ENCODE results near the gene ANKRD34A.

ANKRD34A gene

DNA sequence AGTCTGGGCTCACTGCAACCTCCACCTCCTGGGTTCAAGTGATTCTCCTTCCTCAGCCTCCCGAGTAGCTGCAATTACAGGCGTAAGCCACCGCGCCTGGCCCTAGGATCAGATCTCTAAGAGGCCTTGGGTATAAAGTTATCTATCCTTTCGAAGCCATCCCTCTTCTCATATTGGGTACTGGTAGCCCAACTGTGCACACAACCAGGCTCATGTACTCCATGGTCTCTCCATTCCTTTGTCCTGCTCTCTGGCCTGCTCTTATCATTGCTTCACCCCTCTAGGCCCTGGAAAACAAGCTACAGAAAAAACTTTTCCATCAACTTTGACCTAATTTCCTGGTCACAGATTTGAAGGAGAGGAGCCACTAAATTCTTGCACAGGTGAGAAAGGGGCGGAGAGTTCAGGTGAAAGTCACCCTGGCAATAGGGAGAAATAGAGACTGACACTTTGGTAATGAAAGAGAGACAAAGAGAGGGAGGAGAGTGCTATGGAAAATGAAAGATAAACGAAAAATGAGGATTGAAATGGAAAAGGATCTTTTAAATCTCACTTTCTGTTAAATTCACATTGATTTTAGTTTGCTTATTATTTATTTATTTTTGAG is 26.0 kb upstream of the ANKRD34A start:
- DNase-seq (ENCODE audit: low spot score), result no peak

DNA sequence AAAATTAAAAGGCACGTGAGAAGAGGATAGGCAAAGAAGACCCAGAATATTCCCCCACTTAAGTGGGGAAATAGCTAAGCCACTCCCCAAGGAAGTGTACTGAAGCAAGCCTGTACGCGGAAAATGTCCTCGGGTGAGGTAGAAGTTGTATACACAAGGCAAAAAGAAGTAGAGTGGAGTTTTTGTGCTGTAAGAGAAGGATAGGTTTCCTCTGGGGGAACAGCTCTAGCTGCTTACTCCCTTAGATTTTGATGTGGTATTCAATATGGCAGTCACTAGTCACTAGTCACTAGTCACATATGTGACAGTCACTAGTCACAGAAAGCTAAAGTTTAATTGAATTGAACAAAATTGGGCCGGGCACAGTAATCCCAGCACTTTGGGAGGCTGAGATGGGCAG is 24.4 kb upstream of the ANKRD34A start:
- DNase-seq (ENCODE audit: low spot score), result no peak

DNA sequence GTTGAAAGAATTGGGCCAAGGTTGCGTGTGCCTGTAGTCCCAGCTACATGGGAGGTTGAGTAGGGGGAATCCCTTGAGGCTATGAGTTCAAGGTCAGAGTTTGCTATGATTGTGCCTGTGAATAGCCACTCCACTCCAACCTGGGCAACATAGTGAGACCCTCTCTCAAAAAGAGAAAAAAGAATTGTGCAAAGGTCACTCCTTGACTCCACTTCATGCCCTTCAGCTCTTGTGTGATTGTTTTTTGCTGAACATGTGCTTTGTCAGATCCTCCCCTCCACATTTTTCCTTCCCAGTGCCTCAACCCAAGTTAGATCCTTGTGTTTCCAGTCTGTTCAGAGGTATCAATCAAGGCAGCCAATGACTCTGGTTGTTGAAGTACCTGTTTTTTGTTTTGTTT is 23.6 kb upstream of the ANKRD34A start:
- no peak for DNase-seq (ENCODE audit: low spot score)

DNA sequence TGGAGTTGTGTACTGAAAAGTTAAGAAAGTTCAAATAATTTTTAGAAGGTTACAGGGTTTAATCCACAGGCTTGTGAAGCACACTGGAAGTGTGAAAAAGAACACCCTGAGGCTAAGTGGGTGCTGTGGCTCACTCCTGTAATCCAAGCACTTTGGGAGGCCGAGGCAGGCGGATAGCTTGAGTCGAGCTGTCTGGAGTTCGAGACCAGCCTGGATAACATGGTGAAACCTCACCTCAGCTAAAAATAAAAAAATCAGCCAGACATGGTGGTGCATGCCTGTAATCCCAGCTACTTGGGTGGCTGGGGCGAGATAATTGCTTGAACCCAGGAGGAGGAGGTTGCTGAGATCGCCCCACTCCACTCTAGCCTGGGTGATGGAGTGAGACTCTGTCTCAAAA is 22.2 kb upstream of the ANKRD34A start:
- no peak for DNase-seq (ENCODE audit: low spot score)

DNA sequence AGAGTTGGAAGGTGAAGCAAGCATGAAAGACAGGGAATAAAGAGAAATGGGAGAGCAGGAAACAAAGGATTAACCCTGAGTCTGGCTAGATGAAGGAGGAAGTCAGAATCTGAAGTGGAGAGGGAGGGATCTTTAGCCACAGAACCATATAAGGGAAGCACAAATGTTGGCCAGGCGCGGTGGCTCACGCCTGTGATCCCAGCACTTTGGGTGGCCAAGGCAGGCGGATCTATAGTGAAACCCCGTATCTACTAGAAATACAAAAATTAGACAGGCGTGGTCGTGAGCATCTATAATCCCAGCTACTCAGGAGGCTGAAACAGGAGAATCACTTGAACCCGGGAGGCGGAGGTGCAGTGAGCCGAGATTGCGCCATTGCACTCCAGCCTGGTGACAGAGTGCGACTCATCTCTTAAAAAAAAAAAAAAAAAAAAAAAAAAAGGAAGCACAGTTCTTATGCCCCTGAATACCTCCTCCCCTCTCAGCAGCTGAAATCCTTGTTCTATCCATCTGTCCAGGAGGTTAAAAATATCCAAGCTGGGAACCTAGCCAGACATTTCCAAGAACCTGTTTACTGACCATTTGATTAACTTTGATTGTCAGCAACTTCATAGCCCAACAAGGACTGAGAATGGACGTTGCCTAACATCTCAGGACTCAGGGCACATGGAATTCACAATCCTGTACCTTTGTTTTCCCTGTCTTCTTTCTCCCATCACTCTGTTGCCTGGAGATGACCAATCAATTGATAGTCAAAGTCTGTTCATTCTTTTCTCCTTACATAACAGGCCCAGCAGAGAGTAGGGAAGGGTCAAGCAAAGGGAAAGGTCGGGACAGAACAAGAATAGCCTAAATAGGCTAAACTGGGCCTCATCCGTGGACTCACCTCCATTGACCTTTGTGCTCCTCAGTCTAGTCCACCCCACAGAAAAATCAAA is 21.4 kb upstream of the ANKRD34A start:
- no peak for DNase-seq (ENCODE audit: low spot score)

DNA sequence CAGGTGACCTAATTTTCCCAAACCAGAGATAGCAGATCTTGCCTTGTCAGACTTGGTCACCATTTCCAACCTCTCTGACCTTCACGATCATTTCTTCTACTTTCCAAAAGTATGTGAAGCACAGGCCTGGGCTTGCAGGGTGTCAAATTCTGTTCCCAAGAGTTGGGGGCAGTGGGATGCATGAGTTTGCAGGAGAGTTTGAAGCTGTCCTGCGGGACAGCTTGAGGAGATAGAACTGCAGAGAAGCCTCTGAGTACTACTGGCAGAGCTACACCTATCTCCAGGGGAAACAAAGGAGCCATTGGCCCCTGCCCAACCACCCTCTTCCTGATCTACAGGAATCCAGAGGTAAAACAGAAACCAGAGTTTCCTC is 20.7 kb upstream of the ANKRD34A start:
- DNase-seq (ENCODE audit: low spot score), result no peak

DNA sequence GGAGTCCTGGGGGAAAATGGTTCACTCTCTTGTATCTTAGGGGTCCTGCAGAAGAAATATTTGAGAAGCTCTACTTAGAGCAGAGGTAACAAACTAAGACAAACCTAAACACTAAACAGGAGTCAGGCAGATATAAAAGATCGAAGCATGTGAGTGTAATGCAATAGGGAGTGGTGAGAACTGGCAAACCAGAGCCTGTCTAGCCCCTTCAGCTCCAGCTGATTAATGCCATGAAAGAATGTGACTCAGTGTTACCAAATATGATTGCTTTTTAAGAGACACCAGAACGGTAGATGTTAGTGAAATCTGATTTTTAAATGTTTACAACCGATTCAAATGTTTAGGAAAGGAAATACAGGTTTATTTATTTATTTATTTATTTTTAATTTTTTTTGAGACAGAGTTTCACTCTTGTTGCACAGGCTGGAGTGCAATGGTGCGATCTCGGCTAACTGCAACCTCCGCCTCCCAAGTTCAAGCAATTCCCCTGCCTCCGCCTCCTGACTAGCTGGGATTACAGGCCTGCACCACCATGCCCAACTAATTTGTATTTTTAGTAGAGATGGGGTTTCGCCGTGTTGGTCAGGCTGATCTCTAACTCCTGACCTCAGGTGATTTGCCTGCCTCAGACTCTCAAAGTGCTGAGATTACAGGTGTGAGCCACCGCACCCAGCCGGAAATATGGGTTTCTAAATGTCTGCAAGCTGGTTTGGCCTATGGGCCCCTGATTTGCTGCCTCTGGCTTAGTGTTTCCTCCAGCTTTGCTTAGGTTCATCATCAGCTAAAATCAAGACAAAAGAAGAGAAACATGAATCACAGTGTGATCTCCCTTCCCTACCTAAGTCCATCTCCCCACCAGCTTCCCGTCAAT is 19.8 kb upstream of the ANKRD34A start:
- DNase-seq (ENCODE audit: low spot score), result no peak

DNA sequence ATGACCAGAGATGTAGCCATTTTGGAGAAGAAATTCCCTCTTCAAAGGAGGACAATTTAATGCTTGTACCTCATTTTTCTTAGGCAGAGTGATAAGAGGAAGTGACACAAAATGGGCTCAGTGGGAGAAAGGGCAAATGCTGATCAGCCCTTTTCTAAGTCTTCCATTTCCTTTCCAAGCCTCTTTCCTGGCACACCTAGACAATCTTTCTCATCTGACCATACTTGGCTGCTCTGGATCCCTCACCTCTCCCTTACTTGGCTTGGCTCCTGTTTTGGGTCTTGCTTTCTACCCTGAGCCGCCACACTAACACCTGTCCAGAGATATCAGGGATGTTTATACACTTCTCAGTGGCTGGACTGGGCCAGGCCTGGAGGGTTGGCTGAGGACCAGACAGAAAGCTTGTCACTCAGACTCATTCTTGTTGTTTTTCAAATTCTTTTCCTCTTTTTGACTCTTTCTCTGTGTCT is 18.9 kb upstream of the ANKRD34A start:
- DNase-seq (ENCODE audit: low spot score), result no peak

DNA sequence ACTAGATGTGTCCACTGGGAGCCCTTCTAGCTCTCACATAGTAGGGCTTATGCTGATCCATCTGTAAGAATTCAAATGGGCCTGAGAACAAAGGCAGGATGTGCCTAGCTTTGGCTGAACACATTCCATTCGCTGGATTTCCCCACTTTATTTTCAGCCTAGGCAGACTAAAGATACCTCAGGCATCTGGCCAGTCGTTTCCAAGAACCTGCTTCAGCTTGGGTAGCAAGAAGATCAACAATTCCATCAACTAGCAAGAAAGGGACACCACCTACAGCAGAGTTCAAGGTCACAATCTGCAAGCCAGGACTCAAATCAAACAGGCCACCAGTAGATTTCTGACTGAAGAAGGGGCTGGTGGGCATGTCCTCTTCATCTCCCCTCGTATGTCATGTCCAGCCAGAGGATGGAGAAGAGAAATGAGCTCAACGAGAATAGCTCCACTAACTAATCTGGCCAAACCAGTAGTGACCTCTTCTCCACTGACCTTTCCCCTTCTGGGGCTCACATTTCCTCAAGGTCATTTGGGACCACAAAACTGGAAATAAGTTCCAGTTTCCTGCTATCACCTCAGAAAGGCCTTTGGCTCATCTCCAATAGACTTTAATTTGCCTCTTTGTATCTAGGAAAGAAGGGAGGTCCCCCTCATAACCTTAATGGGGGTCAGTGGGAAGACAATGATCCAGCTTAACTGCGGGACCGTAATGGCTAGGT is 17.8 kb upstream of the ANKRD34A start:
- DNase-seq (ENCODE audit: low spot score), result no peak

DNA sequence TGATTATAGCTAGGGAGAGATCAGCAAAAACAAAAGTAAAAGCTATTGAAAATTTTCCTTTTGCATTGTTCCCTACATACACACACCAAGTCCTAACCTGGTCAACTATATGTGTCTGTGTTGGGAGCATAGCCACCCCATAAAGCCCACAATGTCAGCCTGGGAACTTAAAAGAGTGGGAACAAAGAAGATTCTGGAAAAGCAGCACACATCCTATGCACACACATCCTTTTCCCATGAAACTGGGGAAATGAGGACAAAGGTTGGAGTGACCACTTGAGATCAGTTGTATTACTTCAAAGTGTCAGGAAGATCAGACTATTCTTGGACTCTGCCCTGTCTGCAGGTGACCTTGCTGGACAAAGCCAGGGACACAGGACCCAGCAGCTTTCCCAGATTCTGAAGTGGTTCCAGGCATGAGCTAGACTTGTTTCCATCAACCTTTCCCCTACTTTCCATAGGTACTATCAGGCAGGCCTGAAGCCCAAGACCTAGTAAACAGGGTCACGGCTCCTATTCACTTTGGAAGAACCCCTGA is 16.2 kb upstream of the ANKRD34A start:
- no peak for DNase-seq (ENCODE audit: low spot score)

DNA sequence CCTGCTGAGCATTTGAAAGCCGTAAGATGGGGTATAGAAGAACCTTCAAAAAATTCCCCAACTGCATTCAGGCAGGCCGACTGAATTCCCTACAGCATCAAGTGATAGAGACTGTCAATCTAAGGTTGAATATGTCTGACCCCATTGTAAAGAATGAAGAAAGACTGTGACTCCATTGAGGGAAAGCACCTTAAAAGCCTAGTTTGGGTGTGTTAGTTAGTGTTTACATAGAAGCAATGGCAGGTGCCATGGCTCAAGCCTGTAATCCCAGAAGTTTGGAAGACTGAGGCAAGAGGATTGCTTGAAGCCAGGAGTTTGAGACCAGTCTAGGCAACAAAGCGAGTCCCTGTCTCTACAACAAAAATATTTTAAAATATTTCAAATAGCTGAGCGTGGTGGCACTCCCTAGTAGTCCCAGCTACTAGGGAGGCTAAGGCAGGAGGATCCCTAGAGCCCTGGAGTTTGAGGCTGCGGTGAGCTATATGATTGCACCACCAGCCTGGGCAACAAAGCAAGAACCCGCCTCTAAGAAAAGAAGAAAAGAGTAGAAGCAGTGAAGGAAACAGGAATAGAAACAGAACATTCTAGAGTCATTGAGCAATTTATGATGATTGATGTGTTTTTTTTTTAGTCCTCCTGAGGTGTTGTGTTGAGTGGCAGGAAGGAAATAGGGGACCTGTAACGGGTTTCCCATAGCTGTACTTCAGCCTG is 15.5 kb upstream of the ANKRD34A start:
- DNase-seq (ENCODE audit: low spot score), result peak; percentile 39

DNA sequence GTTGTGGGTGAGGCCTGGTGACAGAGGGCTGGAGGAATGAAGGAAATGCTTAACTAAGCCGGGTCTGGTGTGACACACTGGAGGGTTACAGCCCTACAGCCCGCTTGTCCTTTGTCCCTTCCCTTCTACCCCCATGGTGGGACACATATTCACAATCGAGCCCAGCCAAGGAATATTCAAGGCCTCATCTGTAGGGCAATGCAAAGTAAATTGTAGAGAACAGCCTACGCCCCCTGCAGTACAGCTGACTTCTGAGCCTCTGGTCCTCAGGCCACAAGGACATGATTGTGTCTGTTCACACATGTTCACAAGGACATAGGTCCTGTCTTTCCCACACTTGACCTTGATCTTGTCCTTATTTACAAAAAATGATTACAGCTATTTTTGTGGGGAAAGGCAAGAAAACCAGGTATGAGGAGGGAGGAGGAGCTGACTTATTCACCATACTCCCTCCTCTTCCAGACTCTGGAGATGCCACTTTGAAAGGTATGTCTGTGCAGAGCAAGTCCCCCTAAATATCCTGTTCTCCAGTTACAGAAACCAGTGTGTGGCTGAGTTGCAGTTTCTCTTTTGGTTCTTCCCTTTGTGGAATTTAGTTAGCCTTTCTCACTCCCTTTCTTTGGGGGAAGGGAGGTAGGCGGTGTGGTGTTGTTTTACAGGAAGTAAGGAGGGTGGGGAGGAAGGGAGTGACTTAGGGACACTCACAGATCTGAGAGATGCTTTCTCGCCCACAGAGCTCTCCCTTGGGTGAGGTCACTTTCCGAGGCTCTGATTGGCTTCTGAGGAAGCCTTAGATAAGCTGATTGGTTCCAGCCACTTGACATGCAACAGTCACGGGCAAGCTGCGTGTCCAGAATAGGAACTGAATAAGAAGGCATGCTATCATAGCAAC is 14.7 kb upstream of the ANKRD34A start:
- peak; percentile 97 for DNase-seq (ENCODE audit: low spot score)

DNA sequence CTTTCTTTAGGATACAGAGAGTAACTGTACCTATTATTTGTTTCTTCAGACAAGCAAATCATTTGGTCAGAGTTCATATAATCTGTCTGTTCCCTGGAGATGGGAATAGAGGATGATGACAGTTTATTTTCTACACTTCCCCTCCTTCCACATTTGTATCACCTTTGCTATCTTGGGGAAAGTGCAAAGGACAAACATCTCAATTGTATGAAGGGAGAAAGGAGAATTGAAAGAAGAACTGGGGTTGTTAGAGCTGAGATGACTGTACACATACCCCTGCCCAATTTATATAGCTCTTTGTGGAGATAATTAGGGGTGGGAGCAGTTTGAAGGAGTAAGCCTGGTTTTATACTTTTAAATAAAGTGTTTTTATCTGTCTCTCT is 14.1 kb upstream of the ANKRD34A start:
- no peak for DNase-seq (ENCODE audit: low spot score)

DNA sequence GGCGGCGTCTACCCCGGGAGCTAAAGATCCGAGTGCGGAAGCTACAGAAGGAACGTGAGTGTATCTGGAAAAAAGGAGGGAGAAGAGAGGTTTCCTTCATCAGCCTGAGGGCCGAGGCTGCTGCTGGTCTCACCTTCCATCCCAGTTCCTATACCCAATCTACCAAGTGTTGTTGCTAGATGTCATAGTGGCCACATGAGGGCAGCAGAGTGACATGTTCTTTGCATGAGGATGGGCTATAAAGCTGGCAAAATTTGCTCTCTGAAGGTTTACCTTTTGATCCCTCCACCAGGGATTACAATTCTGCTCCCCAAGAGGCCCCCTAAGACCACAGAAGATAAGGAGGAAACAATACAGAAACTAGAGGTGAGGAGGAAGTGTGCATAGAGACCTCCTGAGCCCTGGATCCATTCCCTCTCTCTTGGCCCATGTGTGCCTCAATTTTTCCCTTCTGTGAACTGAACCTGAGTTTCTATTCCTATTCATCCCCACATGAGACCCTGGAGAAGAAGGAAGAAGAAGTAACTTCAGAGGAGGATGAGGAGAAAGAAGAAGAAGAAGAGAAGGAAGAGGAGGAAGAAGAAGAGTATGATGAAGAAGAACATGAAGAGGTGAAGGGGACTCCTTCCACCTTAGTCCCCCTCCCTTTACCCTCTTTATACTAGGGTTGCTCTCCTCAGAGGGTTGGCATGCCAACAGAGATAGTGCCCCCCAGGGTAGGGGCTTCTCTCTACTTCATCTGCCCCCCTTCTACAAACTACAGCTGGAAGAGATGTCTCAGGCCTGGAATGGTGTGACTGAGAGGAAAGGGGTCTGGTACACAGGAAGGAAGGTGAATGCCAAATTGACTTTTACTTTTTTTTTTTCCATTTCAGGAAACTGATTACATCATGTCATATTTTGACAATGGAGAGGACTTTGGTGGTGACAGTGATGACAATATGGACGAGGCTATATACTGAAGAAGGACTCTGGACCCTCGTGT is 13.4 kb upstream of the ANKRD34A start:
- peak; percentile 85 for DNase-seq (ENCODE audit: low spot score)

DNA sequence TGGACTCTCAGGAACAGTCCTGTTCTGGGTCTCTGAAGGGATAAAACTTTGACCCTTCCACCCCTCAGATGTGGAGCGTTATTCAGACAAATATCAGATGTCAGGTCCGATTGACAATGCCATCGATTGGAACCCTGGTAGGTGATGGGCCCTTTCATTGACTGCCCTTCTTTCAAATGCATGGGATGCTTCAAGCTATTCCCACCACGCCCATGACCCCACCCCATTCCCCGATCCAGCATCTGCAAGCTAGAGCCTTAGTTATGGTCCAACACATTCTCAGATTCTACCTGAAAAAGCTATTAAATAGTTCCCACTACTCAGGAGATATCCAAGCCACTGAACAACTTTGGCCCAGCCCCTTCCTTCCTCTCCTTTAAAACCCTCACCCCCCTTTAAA is 12.6 kb upstream of the ANKRD34A start:
- no peak for DNase-seq (ENCODE audit: low spot score)

DNA sequence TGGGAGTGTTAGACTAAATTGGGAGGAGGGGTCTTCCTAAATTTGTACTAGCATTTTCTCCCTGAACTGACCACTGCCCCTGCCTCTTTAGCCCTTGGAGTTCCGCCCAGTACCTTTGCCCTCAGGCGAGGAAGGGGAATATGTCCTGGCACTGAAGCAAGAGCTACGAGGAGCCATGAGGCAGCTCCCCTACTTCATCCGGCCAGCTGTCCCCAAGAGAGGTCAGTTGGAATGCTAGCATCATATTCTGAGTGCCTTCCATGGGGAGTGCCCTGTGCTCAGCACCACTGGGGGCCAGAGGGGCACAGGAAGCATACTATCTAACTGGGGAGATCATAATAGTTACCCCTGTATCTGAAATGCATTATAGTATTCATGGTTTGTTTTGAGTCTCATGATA is 10.8 kb upstream of the ANKRD34A start:
- no peak for DNase-seq (ENCODE audit: low spot score)

DNA sequence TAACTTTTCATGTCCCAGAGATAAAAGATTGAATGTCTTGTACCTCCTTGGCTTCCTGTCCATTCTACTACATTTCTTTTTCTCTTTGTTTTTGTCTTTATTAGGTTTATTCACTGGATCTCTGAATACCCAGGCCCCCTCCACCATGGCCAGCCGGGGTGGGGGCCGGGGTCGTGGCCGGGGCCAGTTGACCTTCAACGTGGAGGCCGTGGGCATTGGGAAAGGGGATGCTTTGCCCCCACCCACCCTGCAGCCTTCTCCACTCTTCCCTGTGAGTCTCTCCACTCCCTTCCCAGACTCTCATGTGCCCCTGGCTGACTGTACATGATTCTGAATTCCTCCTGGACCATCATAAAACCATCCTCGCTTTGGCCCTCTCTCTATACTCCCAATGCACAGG is 10.3 kb upstream of the ANKRD34A start:
- no peak for DNase-seq (ENCODE audit: low spot score)

DNA sequence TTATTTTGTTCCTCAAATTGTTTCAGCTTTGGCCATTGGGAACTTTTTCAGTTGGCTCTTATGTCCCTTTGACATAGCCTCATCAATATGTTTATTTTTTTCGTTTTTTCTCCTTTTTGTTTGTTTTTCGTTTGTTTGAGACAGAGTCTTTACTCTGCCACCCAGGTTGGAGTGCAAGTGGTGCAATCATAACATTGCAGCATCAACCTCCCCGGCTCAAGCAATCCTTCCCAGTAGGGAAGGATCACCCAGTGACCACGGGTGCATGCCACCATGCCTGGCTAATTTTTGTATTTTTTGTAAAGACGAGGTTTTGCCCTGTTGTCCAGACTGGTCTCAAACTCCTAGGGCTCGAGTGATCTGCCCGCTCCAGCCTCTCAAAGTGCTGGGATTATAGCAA is 8.2 kb upstream of the ANKRD34A start:
- DNase-seq (ENCODE audit: low spot score), result no peak

DNA sequence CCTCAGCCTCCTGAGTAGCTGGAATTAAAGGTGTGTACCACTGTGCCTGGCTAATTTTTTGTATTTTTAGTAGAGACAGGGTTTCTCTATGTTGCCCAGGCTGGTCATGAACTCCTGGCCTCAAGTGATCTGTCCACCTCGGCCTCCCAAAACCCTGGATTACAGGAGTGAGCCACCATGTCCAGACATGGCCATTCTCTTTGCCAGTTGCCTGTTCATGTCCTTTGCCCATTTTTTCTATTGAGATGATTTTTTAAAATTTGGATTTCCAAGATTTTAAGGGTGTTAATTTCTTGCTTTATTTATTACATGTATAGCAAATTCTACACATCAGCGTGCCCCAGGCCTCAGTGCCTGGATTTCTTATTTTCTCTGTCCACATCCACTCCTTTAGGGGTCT is 2.9 kb upstream of the ANKRD34A start:
- no peak for DNase-seq (ENCODE audit: low spot score)
